GM18511 (cell line): Measurements from ENCODE around the gene NCCRP1.

Experiments
- ATAC-seq: cut with Tn5 transposase; IDR thresholded peaks from one replicate; pipeline ENCODE4 v1.9.1; 2021; ENCODE audit warnings: mild to moderate bottlenecking, moderate library complexity; ENCODE audit not compliant: unreplicated experiment

Gene NCCRP1, protein sequence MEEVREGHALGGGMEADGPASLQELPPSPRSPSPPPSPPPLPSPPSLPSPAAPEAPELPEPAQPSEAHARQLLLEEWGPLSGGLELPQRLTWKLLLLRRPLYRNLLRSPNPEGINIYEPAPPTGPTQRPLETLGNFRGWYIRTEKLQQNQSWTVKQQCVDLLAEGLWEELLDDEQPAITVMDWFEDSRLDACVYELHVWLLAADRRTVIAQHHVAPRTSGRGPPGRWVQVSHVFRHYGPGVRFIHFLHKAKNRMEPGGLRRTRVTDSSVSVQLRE

DNA sequence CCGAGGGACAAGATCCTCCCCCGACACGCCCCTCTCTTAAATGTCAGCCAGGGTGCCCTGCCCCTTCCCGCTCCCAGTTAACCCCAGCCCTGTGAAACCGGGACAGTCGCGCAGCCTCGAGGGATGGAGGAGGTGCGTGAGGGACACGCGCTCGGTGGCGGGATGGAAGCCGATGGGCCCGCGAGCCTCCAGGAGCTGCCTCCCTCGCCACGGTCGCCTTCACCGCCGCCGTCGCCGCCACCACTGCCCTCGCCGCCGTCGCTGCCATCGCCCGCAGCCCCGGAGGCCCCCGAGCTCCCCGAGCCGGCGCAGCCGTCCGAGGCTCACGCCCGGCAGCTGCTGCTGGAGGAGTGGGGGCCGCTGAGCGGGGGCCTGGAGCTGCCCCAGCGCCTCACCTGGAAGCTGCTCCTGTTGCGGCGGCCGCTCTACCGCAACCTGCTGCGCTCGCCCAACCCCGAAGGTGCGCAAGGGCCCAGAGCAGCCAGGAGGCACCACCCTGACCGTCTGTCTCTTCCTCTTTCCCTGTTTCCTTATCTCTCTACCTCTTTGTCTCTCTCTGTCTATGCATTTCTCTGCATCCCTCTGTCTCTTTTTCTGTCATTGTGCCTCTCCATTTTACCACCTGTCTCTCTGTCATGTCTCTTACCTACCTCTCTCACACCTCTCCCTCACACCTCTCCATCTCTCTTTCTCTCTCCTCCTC, at the start of gene NCCRP1:
TSS of gene NCCRP1 (plus strand) at position 105 of the 703 bp plus-strand sequence. CDS start at position 124, 19 bp downstream.
- ATAC-seq: no peak

DNA sequence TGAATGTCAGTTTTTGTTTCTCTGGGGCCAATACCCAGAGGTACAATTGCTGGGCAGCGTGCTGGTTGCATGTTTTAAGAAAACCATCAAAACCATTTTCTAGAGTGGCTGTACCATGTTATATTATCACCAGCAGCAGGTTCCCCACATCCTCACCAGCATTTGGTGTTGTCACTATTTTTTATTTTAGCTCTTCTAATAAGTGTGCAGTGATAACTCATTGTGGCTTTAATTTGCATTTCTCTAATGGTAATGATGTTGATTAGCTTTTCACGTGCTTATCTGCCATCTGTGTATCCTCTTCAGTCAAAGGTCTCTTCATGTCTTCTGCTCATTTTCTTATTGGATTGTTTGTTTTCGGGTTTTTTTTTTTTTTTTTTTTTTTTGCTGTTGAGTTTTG, 49.3 kb upstream of the NCCRP1 start:
- no peak for ATAC-seq

GRCh38 chr19:39148939-39149529, 47.7 kb upstream of the NCCRP1 start:
- ATAC-seq: no peak

GRCh38 chr19:39150235-39150634, 46.5 kb upstream of the NCCRP1 start:
- no peak for ATAC-seq

DNA sequence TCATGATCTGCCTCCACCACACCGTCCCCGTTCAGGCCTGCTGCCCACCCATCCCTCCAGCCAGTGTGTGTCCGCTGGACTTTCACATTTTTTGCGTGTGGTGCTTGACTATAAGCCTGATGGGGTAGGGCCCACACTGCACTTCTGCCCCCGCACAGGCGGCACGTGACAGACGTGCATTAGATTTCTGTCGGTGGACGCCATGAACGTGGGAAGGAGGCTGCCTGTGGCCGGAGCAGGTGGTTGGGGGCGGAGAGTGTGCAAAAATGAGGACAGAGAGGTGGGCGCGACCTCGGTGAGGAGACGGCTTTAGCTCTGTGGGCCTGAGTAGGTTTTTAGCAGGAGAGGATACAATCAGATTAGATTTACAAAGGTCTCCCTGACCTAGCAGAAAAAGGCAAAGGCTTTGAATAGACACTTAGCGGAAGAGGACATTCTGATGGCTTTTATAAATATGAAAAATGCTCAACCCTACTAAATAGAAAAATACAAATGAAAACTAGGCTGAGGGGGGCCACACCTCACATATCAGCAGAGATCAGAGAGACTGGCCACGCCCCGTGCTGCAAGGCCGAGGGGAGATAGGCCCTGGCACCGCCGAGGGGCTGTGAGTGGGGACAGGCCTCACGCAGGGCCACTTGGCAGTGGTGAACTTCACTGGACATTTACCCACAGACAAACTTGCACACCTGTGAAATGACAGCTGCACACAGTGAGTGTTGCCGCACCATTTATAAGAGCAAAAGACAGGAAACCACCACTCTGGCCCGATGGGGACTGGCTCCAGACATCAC, 45.8 kb upstream of the NCCRP1 start:
- ATAC-seq: no peak

DNA sequence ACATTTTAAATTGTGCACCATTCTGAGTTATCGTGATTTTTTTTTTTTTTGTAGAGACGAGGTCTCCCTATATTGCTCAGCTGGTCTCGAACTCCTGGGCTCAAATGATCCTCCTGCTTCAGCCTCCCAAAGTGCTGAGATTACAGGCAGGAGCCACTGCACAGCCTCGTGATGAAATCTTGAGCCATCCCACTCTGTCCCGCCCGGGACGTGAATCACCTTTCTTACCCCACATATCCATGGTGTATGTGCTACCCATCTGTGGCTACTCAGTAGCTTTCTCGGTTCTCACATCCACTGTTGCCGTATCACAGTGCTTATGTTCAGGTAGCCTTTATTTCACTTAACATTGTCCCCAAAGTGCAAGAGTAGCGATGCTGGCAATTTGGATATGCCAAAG, 44.7 kb upstream of the NCCRP1 start:
- ATAC-seq: no peak

- no peak for ATAC-seq
Measured at GRCh38 chr19:39154100-39154628, 42.6 kb upstream of the NCCRP1 start.

GRCh38 chr19:39154629-39155100, 42.1 kb upstream of the NCCRP1 start:
- ATAC-seq: no peak

DNA sequence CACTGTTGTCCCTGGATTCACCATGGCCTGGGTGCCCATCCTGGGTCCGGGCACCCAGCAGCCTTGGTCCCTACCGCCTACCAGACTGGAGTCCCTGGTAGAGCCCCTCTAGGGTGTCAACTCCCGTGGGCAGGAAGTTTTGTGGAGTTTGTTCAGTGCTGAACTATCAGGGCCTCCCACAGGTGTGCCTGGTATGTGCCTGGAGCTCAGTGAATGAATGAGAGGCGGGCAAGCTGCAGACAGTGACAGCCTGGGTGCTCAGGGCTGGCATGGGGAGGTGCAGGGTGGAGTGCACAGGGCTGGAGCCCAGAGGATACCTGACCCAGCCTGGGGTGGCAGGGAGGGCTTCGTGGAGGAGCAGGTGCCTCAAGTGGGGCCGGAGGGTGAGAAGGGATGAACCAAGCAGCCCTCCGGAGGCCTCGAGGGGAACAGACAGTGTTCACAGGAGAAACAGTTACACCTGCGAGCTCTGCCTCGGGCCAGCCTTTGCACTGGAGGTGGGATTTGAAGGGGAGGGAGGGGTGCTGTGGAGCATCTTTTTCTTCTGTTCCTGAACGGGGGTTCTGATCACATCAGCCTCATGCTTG, 41.6 kb upstream of the NCCRP1 start:
- no peak for ATAC-seq

GRCh38 chr19:39155741-39156140, 41.0 kb upstream of the NCCRP1 start:
- no peak for ATAC-seq

- no peak for ATAC-seq
Measured at GRCh38 chr19:39156326-39157230, 40.2 kb upstream of the NCCRP1 start.

DNA sequence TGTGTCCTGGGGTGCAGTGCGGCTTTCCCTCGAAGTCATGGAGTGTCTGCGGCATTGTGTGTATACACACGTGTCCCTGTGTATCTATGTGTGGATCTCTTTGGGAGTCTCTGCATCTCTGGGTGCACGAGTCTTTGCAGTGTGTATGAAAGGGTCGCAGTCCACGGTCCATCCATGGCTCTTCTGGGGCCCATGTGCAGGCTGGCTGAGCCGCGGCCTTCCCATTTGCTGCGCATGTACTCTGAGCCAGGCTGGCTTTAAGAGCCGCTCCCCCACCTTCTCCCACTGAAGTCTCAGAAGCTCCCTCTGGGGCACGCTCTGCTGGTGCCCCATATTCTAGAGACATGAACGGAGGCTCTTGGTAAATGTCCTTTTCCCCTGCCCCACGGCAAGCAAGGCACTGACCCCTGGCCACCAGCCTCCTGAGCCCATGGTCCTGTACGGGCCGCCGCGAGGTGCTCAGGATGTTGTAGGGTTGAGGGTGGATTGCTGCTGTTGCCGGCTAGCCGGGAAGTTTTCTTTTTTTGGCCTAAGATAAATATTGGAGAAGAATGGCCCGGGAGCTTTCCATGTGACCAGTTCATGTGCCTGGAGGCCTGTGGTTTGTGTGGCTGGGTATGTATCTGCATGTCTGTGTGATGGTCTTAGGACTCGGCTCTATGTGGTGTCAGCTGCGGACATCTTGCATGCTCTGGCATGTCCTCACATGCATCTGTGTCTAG, 39.3 kb upstream of the NCCRP1 start:
- no peak for ATAC-seq

- ATAC-seq: no peak
Measured at GRCh38 chr19:39157997-39158389, 38.8 kb upstream of the NCCRP1 start.

DNA sequence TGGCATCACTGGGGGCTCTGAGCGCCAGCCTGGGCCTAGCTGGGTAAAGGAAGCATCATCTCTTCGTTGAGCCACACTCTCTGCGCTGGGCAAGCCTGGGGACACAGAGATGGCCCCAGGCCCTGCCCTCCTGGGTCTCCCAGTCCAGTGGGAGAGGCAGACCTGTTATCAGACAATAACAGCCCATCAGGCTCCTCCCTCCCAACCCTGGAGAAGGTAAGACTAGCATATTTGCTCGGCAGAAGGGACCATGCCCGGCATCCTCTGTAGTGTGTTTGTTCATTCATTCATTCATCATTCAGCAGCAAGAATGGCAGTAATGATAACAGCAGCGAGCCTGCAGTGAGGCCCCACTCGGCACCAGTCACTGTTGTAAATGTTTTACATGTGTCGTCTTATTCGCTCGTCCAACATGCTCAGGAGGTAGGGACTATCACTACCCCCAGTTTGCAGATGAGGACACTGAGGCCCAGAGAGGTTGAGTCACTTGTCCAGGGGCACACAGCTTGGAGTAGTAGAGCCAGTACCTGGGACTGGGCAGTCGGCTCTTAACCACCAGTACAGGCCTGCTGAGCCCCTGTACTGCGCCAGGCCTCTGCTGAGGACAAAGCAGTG, 38.0 kb upstream of the NCCRP1 start:
- ATAC-seq: no peak

GRCh38 chr19:39160523-39160861, 36.3 kb upstream of the NCCRP1 start:
- no peak for ATAC-seq

DNA sequence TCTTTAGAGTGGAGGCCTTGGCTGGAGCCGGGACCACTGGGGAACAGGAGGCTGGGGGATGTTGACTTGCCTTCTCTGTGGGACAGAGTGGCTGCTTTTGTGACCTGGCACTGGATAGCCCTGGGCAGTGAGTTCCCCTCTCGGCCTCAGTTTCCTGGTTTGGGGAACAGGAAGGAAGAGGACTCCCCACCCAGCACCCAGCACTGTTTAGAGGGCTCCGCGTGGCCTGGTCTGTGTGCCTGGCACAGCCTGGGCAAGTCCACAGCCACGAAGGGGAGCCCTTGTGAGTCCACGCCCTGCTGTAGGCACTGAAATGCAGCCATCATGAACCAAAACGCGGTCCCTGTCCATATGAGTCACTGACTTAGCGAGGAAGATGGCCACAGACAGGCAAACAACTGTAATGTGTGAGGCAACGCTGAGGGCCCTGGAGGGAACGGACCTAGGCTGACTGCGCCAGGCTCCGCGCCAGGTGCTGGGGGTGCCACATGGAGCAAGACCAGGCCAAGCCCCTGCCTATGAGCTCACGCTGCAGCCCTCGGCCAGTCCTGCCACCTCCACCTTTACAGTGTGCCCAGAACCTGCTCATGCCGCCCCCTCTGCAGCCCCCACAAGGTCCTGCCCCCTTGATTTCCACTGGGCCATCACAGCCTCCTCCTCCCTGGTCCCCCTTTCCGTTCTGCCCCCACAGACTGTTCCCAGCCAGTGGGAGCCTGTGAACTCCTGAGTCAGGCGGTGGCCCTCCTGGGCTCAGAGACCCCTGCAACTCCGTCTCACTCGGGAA, 35.7 kb upstream of the NCCRP1 start:
- ATAC-seq: no peak

GRCh38 chr19:39162441-39163043, 34.2 kb upstream of the NCCRP1 start:
- ATAC-seq: no peak
